Measurements from ENCODE around the gene TRAM1L1.

TRAM1L1 gene

DNA sequence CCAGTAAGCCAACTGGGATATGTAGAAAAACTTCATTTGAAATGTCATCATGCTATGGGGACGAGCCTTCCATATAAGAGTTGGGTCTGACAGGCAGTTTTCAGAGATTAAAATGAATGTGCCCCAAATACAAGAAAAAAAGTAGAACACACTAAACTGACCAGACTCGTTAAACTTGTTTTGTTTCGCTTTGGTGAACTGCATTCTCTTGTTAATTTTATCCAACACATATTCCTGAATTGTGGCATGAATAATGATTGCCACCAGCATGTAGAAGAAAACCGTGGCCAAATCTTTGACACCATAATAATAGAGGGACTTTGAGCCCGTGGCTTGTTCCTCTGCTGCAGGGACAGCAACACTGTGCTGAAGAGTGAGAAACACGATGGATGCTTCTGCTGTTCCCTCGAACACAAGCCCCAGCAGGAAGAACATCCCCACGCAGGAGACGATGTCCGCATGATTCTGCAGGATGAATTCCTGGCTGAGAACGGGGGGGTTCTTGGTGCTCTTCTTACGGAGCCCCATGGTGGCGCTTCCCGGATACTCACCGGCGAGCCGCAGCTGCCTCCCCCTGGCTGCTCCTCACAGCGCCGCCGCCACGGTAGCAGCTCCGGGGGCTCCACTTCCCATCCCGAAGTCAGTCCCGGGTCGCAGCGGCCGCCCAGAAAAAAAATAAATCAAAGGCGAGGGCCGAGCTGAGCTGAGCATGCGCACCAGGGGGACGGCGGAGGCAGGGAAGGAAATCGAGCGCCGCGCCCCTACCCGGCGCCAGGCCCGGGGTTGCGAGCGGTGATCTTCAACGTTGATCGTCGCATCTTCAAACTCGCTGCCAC is at the start of gene TRAM1L1:
TRAM1L1 (minus strand) TSS at position 711 of the 836 bp plus-strand sequence; CDS start at position 528, 183 bp downstream.
- no peak for TF ChIP-seq CTCF (IDR thresholded peaks at IDR 0.05; ENCODE audit: borderline replicate concordance, insufficient read depth, low read depth, low read length)
- no peak within 1 kb of the TSS for H3K4me3 ChIP-seq (ENCODE audit: low read depth, low read length)

- no peak; the same call in 1 of the 2 replicates for TF ChIP-seq CTCF (IDR thresholded peaks at IDR 0.05; ENCODE audit: borderline replicate concordance, insufficient read depth, low read depth, low read length)
- no peak overlapping the region for H3K4me3 ChIP-seq (ENCODE audit: low read depth, low read length)
These were observed 49.0 kb upstream of the TRAM1L1 start for GRCh38 chr4:117134386-117134785.

DNA sequence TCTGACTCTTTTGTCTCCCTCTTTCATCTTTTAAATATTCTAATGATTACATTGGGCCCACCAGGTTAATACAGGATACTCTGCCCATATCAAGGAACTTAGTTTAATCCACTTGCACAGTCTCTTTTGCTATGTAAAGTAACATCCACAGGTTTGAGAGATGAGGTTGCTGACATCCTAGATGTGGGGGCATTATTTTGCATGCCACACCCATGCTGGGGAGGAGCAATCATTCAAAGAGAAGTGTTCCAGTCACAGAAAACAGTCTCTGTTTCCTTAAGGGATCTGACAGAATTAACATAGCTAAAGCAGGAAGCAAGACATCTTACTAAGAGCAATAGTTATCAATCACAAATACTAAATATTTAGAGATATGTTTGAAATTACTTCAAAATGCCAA is 11.5 kb upstream of the TRAM1L1 start:
- H3K4me3 ChIP-seq (ENCODE audit: low read depth, low read length) = no peak overlapping the region
- no peak for TF ChIP-seq CTCF (IDR thresholded peaks at IDR 0.05; ENCODE audit: borderline replicate concordance, insufficient read depth, low read depth, low read length)

DNA sequence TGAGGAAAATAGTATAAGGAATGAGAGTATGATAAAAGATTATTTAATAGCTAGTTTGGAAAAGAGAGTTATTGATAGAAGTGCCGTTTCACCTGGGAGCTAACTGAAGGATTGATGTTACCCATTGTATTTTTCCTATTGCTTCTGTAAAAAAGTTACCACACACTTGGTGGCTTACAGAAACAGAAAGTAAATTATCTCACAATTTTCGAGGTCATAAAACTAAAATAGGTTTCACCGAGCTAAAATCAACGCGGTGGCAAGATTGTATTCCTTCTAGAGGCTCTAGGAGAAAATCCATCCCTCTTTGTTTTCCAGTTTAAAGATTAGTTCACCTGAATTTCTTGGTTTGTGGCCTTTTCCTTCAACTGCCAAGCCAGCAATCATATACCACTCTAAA is 11.1 kb upstream of the TRAM1L1 start:
- no peak for TF ChIP-seq CTCF (IDR thresholded peaks at IDR 0.05; ENCODE audit: borderline replicate concordance, insufficient read depth, low read depth, low read length)
- H3K4me3 ChIP-seq (ENCODE audit: low read depth, low read length) = no peak overlapping the region

DNA sequence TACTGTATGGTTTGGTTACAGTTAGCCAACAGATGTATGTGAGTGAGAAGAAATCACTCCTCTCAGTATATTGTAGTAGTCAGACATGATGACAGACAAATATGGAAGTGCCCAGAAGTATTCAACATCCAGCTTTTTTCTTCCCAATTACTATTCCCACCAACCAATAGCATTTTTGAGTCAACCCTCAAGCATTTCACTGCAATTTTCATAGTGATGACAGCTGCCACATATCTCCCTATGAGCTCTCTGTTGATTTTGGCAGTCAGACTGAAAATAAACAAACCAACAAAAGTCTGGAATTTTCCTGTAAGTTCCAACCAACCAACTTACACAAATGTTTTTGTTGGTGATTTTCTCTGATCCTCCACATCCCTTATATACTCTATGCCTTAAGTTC is 8.2 kb upstream of the TRAM1L1 start:
- no peak overlapping the region for H3K4me3 ChIP-seq (ENCODE audit: low read depth, low read length)
- no peak for TF ChIP-seq CTCF (IDR thresholded peaks at IDR 0.05; ENCODE audit: borderline replicate concordance, insufficient read depth, low read depth, low read length)

- no peak overlapping the region for H3K4me3 ChIP-seq (ENCODE audit: low read depth, low read length)
- no peak for TF ChIP-seq CTCF (IDR thresholded peaks at IDR 0.05; ENCODE audit: borderline replicate concordance, insufficient read depth, low read depth, low read length)
These were observed 7.6 kb downstream of the TRAM1L1 start for GRCh38 chr4:117077760-117078159.

DNA sequence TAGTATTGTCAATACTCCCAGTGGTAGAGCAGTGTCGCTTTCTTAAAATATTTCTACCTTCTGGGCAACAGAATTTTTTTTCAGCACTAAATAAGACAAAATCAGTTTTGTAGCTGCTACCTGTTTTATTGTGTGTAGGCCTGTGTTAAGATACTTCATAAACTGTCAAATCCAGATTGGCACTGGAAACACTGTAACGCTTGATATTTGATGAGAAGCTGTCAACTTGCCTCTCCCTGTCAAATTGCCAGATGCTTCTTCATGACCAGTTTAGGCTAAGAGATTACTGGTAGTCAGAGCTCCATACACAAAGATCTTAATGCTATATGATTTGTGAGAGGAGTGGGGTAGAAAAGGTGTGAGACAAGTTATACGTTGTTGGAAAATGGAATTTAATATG is 17.3 kb downstream of the TRAM1L1 start:
- no peak for TF ChIP-seq CTCF (IDR thresholded peaks at IDR 0.05; ENCODE audit: borderline replicate concordance, insufficient read depth, low read depth, low read length)
- no peak overlapping the region for H3K4me3 ChIP-seq (ENCODE audit: low read depth, low read length)

Measured in GM12875 (cell line).